Retina (tissue), 1 donor: ENCODE results near the gene MASP1.
A peak's percentile ranks its signal among the peaks of the same experiment; 100 is the strongest.

Source experiments
- DNase-seq: peaks from one replicate; pipeline ENCODE4 v3.0.0-alpha.2; 2016

Gene MASP1

DNA sequence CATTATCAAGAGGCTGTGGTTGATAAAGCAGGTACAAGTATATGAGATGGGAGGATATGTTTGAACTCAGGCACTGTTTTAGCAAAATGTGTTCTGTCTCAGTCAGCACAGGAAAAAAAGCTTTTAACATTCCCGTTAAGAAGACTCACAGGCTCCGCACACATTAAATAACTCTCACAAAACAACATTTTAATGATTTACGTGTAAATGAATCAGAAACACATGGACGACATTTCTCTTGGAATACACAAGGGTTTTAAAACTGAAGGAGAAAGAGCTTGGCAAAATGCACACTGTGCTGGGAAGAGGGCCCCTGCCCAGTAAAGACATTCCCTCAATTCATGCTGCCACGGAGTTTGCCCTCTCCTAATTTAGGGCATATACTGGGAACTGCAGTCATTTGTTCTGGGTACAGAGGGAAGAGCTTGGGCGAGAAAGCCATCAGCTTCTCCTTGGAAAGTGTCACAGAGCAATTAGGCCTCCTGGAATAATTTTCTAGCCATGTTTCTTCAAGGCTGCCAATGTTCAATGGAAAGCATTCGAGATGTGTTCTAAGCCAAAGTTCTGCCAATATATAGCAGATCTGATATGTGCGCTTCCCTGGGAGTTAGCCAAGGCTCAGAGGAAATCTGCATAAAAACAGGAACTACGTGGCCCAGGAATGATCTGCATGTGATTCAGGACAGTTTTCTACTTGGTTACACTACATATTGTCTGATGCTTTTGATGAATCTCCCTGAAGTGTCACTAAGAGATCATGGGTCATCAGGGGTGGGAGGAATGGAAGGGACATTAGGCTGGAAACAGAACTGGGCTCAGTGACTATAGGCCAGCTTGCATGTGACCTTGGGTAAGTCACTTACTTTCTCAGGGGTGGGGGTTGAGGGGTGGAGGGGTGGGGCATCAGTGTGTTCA lies 2.2 kb upstream of the MASP1 start:
- no peak for DNase-seq

- no peak for DNase-seq
Observed at GRCh38 chr3:187292631-187293515, 1.3 kb upstream of the MASP1 start.

- no peak for DNase-seq
Observed at GRCh38 chr3:187292181-187292580, 644 bp upstream of the MASP1 start.

DNA sequence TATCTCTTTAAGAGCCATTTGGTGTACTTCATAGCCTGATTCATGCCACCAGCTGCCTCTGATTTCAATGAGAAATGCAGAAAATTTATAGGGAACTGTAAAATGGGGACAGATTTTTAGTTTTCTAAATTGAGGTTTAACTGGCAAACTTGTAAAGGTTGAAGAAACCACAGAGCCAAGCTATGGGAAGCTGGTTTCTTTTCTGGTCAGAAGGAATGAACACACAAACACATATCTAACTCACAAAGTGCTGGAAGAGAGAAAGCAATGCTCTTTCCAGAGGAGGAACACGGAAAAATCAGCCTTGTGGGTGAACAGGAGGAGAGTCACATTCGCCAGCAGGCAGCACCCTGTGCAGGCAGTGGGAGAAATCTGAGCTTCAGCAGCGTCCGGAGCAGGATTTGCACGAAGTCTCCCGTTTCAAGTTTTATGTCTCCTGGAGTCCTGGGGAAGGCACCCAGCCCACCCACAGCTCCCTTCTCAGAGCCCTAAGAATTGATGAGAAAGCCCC lies 481 bp downstream of the MASP1 start:
- no peak for DNase-seq

GRCh38 chr3:187290503-187290902 lies 1.0 kb downstream of the MASP1 start:
- no peak for DNase-seq

DNA sequence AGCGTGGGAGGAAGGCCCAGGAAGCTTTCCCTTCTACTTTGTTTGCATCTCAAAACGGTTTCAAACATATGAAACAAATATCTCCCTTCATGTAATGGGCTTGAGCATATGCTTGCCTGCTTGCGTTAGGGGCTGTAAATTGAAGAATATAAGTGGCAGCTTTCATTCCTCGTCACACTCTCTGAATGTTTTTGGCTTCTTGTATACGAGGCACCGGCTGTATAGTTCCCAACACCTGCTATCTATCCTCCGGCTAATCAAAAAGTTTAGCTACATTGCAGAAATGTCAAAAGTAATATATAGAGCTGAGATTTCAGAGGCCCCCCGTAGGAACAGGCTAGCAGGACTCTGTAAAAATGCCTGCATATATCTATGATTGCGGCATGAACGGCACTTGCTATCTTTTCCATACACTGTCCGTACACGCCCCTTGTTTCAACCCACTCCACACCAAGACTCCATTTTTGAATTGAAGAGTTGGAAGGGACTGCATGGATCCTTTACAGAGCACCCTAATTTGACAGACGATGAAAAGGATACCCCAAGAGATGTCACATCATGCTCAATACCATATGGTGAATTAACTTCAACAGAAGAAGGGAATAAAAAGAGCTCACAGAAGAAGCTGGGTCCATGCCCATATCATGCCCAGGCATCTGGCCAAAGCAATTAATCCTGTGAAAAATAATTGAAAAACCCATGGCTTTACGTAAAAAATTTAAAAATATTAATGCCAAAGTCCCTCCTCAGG lies 2.5 kb downstream of the MASP1 start:
- DNase-seq, result no peak

DNA sequence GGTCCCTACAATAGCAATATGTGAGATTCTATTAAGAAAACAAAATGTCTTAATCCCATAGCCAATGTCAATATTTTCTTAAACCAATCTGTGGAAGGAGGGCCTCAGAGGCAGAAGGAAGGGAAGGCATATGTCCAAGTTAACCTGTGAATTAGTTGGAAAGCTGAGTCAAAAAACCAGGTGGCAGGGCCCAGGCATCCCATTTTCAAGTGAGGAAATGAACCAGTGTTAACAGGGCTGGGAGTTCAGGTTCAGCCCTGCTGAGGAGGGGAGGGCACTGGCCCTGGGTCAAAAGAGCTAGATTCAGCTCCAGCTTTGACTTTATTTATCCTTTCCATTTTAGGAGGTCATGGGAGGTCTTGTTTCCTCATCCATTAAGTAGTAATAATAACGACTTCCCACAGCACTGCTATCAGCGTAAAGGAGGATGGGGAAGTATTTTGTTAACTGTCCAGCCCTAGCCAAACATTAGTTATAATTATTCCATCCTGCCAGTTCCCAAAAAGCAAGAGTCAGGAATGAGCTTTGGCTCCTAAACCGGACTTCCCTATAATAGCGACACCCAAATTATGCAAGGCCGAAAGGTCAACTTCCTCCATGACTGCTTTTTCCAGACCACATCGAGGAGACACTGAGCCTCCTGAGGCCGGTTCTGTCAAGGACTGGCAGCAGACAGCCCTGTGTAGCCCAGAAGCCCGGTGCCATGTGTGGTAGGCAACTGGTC lies 3.2 kb downstream of the MASP1 start:
- DNase-seq, result no peak

- DNase-seq, result no peak
Observed at GRCh38 chr3:187287256-187287655, 4.3 kb downstream of the MASP1 start.

DNA sequence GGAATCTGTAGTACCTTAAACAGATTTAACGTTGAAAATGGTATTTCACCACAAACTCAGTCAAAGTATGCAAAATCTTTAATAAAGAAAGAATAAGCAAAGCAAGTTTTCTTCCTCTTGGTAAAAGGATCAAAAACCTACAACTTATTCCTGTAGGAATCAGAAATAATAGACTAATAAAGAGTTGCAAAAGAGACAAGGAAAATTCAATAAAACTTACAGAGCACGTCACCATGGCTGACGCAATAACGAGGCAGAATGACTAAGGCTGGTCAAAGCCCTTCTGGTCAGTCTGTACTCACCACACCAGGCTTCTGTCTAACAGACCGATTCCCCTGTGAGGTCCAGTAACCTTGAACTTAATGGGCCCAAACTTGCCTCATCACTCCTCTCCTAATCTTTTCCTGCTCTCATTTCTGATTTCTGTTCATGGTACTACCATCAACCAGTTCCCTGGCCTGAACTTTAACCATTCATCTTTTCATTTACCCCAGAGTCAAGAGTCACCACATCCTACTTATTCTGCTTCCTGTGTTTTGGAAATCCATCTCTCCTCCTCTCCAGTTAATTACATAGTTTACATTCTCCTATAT lies 5.0 kb downstream of the MASP1 start:
- no peak for DNase-seq

DNA sequence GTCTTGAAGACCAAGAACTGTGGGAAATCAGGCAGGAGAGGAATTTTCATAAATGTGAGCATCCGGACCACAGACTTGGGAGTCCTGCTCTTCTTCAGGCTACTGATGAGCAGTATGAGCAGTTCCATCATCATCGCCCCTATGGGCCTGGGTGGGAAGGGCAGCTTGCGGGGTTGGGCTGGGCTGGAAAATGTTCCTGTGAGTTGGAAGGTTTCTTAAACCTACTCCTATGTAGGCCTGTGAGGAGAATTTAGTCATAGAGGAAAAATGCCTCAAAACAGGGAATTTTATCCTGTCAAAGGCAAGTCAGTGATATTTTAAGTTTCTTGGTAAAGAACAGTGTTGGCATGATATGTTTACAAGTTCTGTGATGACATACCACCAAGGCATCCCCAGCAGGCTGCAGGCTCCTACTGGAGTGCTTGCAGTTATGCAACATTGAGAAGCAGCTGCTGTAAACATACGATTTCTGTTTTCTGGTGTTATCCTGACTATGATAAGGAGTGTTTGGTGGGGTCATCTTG lies 10.3 kb downstream of the MASP1 start:
- DNase-seq, result no peak

DNA sequence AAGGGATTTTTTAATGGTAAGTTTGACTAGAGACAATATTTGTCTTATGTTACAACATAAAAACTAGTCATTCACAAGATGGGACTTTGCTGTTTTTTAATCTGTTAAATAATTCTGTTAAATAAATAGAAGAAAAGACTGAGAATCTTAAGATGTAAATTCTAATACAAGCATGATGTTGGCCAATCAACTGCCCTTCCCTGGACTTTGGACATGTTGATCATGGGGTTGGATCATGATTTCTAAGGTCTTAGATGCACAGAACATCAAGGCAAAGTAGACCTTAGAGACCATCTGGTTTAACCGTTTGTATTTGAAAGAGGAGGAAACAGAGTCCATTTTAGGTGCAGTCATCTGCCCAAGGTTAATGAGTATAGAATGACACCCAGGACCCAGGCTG lies 10.9 kb downstream of the MASP1 start:
- DNase-seq, result no peak

DNA sequence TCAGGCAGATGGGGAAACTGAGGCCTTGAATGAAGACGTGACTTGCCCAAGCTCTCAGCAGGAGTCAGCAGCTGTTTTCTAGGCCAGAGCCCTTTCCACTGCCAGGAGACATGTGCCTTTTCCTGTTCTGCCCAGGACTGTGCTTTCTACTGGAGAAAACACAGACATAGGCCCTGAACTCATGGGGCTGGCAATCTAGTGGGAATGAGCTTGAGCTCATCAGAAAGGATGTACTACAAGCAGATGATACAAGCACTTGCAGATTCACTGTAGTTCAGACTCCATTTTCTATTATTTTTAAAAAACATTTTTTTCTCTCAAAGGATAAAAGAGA lies 14.4 kb downstream of the MASP1 start:
- no peak for DNase-seq

- DNase-seq, result no peak
Observed at GRCh38 chr3:187276397-187277128, 15.0 kb downstream of the MASP1 start.

DNA sequence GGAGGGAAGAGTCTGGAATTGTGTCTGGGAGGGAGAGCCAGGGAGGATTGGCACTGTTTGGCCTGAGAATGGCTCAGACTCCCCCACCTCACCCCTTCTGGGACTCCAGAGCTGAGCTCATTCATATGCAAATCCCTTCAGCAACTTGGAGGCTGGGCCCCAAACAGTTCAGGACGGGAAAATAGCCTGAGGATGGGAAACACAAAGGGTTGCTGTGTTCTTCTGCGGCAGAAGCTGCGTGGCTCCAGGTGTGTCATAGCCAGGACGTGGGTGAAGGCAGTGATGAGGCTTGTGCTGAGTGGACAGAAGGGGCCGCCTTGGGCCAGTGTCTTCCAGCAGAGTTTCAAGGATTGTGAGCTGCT lies 16.6 kb downstream of the MASP1 start:
- peak; percentile 55 for DNase-seq

GRCh38 chr3:187274315-187274976 lies 17.1 kb downstream of the MASP1 start:
- DNase-seq, result no peak

GRCh38 chr3:187271582-187271981 lies 20.0 kb downstream of the MASP1 start:
- DNase-seq, result no peak

GRCh38 chr3:187269486-187269885 lies 22.1 kb downstream of the MASP1 start:
- DNase-seq, result no peak

DNA sequence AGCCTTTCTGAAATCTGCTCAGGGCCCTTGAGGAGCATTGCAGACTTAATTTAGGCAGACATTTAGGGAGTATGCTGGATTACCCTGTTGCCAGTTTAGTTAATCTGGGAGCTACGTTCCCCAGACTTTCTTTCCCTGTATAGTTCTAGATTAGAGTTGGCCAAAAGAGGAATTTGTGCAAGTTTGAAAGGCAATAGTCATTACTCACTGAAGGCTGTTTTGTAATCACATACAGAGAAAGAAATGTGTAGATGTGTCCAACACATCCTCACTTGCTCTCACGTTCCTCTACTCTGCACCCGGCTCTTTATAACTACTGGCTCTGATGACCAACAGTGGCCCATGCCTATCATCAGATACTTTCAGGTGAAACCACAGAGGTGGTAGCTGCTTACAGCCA lies 24.2 kb downstream of the MASP1 start:
- DNase-seq, result no peak

DNA sequence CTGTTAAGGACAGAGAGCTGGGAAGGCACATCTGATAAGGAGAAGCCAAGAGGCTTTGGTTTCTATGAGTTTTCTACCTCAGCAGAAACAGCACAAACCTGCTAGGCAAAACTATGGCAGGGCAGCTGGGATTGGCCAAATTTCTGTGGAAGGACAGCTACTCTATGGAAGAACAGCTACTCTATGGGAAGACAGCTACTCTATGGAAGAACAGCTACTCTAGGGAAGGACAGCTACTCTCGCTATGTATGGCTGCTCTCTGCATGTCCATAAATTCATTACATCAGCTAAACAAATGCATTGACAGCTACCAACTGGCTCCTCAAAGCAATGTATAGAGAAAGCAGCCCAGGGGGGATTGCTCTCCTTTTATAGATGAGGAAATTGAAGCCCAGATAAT lies 24.8 kb downstream of the MASP1 start:
- DNase-seq, result no peak

DNA sequence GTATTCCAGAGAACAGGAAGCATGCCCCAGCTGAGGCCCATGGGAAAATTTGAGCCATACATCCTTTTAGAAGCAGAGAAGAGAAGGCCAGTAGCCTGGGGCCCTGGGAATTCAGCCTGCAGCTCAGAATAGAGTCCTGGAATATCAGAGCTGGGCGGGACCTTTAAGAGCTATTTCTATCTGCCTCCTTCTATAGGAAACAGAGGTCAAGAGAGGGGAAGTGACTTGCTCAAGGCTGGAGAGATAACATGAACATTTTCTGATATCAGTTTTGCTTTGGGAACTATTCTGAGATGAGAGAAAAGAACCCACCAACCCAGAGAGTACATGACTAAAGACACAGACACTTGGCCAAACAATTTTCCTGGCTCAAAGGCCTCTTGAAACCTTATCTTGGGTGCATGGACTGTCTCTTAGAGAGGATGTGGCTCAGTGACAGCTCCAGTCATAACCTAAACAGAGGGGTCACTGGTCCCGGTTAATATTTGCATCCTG lies 26.0 kb downstream of the MASP1 start:
- DNase-seq, result no peak
